ENCODE measurements around the gene CBLN4. TPM values are rescaled to one million over a fixed set of nuclear protein-coding genes. Genes with fewer than 3 reads are reported as not detected.
A peak's percentile ranks its signal among the peaks of the same experiment; 100 is the strongest.

CBLN4 gene
- total RNA-seq (not detected in 2 replicates), polyA plus RNA-seq (not detected in 2 replicates), polyA minus RNA-seq (ENCODE audit: low replicate concordance) (not detected in 2 replicates)
- polyA plus RNA-seq (2012) = not detected in 2 replicates

DNA sequence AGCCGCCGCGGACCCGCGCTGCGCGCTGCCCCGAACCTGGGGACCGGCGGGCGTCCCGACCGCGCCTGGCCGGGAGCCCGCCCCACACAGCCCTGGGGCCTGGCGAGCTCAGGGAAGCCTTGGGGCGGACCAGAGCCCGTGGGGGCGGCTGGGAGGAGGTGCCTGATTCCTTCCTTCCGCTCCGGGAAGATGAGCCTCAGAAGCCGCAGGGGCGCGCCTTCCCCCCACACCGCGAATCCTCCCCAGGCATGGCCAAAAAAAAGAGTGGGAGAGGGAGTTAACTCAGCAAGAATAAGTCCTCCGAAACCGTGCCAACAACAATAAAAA, at the start of gene CBLN4:
Gene CBLN4, minus strand, starts transcription at position 131 of the 327 bp plus-strand sequence. CDS start 1,348 bp downstream, outside the sequence.
- H4K20me1 ChIP-seq (ENCODE audit: control insufficient read depth, extremely low read depth, insufficient read depth, low read length) = no peaks in the 10 kb centered on the region
- no peak within 1 kb of the TSS for H3K4me2 ChIP-seq (ENCODE audit: extremely low read depth, insufficient read depth, low read length)
- H3K9me3 ChIP-seq (ENCODE audit: control insufficient read depth, insufficient read depth, low read depth, low read length) = no peaks in the 10 kb centered on the region
- DNase-seq (ENCODE audit: low read depth in 2 of 2) = no peak
- H3K27ac ChIP-seq (ENCODE audit: insufficient read depth, low read length) = no peak within 1 kb of the TSS
- H3K9ac ChIP-seq (ENCODE audit: insufficient read depth, low read length) = no peak within 1 kb of the TSS
- H3K79me2 ChIP-seq (ENCODE audit: control insufficient read depth, insufficient read depth, low read length) = no peaks in the 10 kb centered on the region
- no peak within 1 kb of the TSS for H3K4me3 ChIP-seq (replicated peaks in 1 of 4; ENCODE audit: control extremely low read depth in 1 of 4, insufficient read depth in 1 of 4, low read depth in 3 of 4, low read length in 4 of 4)
- no peaks in the 10 kb centered on the region for H3K27me3 ChIP-seq (ENCODE audit: control insufficient read depth, insufficient read depth, low read length)
- TF ChIP-seq, protein P1, sequence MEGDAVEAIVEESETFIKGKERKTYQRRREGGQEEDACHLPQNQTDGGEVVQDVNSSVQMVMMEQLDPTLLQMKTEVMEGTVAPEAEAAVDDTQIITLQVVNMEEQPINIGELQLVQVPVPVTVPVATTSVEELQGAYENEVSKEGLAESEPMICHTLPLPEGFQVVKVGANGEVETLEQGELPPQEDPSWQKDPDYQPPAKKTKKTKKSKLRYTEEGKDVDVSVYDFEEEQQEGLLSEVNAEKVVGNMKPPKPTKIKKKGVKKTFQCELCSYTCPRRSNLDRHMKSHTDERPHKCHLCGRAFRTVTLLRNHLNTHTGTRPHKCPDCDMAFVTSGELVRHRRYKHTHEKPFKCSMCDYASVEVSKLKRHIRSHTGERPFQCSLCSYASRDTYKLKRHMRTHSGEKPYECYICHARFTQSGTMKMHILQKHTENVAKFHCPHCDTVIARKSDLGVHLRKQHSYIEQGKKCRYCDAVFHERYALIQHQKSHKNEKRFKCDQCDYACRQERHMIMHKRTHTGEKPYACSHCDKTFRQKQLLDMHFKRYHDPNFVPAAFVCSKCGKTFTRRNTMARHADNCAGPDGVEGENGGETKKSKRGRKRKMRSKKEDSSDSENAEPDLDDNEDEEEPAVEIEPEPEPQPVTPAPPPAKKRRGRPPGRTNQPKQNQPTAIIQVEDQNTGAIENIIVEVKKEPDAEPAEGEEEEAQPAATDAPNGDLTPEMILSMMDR (conservative IDR thresholded peaks at IDR 0.05 in 1 of 2, IDR thresholded peaks at IDR 0.05 in 1 of 2; ENCODE audit: low read depth in 1 of 2, low read length in 2 of 2) = no peak
- no peak for TF ChIP-seq EZH2 (IDR thresholded peaks at IDR 0.05; ENCODE audit: low read length, missing control alignments)
- no peaks in the 10 kb centered on the region for H3K4me1 ChIP-seq (ENCODE audit: control insufficient read depth, extremely low read depth, insufficient read depth, low read length)
- H3K36me3 ChIP-seq (ENCODE audit: control insufficient read depth, insufficient read depth, low read length) = no peaks in the 10 kb centered on the region
- no peak within 1 kb of the TSS for H2AFZ ChIP-seq (ENCODE audit: low read length)

DNA sequence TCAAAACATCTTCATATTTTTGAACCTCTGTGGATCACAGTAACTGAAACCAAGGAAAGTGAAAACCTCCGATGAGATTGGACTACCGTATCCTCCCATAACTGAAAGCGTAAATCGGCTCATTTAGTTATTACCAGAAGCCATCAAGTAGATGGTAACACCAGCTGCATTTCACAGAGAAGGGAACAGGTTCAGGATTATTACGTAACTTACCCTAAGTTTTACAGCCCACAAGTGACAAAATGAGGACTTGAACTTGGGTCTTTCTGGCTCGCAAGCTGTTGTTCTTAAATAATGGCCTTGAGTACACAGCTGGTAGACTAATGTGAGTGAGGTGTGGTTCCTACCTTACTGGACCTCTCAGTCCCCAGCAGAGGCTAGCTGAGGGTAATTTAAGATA, 37.9 kb upstream of the CBLN4 start:
- Histone ChIP-seq H3K27me3 (ENCODE audit: control insufficient read depth, insufficient read depth, low read length) (no peaks in the 10 kb centered on the region), H4K20me1 (ENCODE audit: control insufficient read depth, extremely low read depth, insufficient read depth, low read length) (no peaks in the 10 kb centered on the region), H3K9me3 (ENCODE audit: control insufficient read depth, insufficient read depth, low read depth, low read length) (no peaks in the 10 kb centered on the region), H3K4me1 (ENCODE audit: control insufficient read depth, extremely low read depth, insufficient read depth, low read length) (no peaks in the 10 kb centered on the region), H3K4me3 (replicated peaks in 1 of 4; ENCODE audit: control extremely low read depth in 1 of 4, insufficient read depth in 1 of 4, low read depth in 3 of 4, low read length in 4 of 4) (no peak overlapping the region), H3K4me2 (ENCODE audit: extremely low read depth, insufficient read depth, low read length) (no peak overlapping the region), H3K79me2 (ENCODE audit: control insufficient read depth, insufficient read depth, low read length) (no peaks in the 10 kb centered on the region), H2AFZ (ENCODE audit: low read length) (no peak overlapping the region), H3K9ac (ENCODE audit: insufficient read depth, low read length) (no peak overlapping the region), H3K27ac (ENCODE audit: insufficient read depth, low read length) (no peak overlapping the region), H3K36me3 (ENCODE audit: control insufficient read depth, insufficient read depth, low read length) (no peaks in the 10 kb centered on the region)
- TF ChIP-seq, protein P1 (conservative IDR thresholded peaks at IDR 0.05 in 1 of 2, IDR thresholded peaks at IDR 0.05 in 1 of 2; ENCODE audit: low read depth in 1 of 2, low read length in 2 of 2) = no peak
- no peak for TF ChIP-seq EZH2 (IDR thresholded peaks at IDR 0.05; ENCODE audit: low read length, missing control alignments)
- DNase-seq (ENCODE audit: low read depth in 2 of 2) = no peak

DNA sequence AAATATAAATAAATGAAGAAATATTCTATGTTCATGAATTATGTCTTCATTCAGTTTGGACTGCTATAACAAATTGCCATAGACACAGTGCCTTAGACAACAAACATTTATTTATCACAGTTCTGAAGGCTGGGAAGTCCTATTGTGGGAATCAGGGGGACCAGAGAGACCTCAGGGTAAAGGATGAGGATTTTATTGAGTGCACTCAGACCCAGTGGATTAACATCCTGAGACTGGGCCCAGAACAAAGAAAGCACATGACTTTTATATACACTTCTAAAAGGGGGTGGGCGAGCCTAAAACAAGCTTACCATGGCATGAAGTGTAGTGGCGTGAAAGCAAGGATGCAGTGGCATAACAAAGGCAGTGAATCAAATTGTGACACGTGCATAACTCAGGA, 26.9 kb upstream of the CBLN4 start:
- Histone ChIP-seq H3K27ac (ENCODE audit: insufficient read depth, low read length) (no peak overlapping the region), H3K9me3 (ENCODE audit: control insufficient read depth, insufficient read depth, low read depth, low read length) (no peaks in the 10 kb centered on the region), H4K20me1 (ENCODE audit: control insufficient read depth, extremely low read depth, insufficient read depth, low read length) (no peaks in the 10 kb centered on the region), H3K79me2 (ENCODE audit: control insufficient read depth, insufficient read depth, low read length) (no peaks in the 10 kb centered on the region), H3K27me3 (ENCODE audit: control insufficient read depth, insufficient read depth, low read length) (no peaks in the 10 kb centered on the region), H3K4me2 (ENCODE audit: extremely low read depth, insufficient read depth, low read length) (no peak overlapping the region), H3K9ac (ENCODE audit: insufficient read depth, low read length) (no peak overlapping the region), H3K4me1 (ENCODE audit: control insufficient read depth, extremely low read depth, insufficient read depth, low read length) (no peaks in the 10 kb centered on the region), H2AFZ (ENCODE audit: low read length) (no peak overlapping the region), H3K36me3 (ENCODE audit: control insufficient read depth, insufficient read depth, low read length) (no peaks in the 10 kb centered on the region), H3K4me3 (replicated peaks in 1 of 4; ENCODE audit: control extremely low read depth in 1 of 4, insufficient read depth in 1 of 4, low read depth in 3 of 4, low read length in 4 of 4) (no peak overlapping the region)
- TF ChIP-seq, protein P1 (conservative IDR thresholded peaks at IDR 0.05 in 1 of 2, IDR thresholded peaks at IDR 0.05 in 1 of 2; ENCODE audit: low read depth in 1 of 2, low read length in 2 of 2) = no peak
- no peak for TF ChIP-seq EZH2 (IDR thresholded peaks at IDR 0.05; ENCODE audit: low read length, missing control alignments)
- DNase-seq (ENCODE audit: low read depth in 2 of 2) = peak in 1 of 2 donors; percentile 12
